ENCODE data around the gene ERVK3-1. TPM values are rescaled to one million over a fixed set of nuclear protein-coding genes. Genes with fewer than 3 reads are reported as not detected.

The ERVK3-1 gene
- polyA plus RNA-seq, 1 donor from 2014 or later = 141 TPM

GRCh38 chr19:58335630-58336029 lies 30.5 kb downstream of the ERVK3-1 start:
- Histone ChIP-seq H3K4me3 (ENCODE audit: low read length) (no peak overlapping the region), H3K36me3 (ENCODE audit: insufficient read depth, low read length) (peaks cover 10% of the 10 kb centered on the region), H4K20me1 (ENCODE audit: insufficient read depth) (no peaks in the 10 kb centered on the region), H3K9me2 (ENCODE audit: insufficient read depth, low read length) (no peaks in the 10 kb centered on the region), H3K9me3 (ENCODE audit: low read length) (no peaks in the 10 kb centered on the region), H3K27ac (ENCODE audit: low read length) (no peak overlapping the region), H3F3A (ENCODE audit: insufficient read depth, low read length, poor library complexity, severe bottlenecking) (no peaks in the 10 kb centered on the region), H3K4me2 (ENCODE audit: low read length) (no peak overlapping the region), H3K79me2 (replicated peaks; ENCODE audit: insufficient read depth, low read length) (no peaks in the 10 kb centered on the region), H3K27me3 (ENCODE audit: insufficient read depth, low read depth, low read length) (no peaks in the 10 kb centered on the region), H2AFZ (ENCODE audit: low read depth, low read length) (no peak overlapping the region), H3K9ac (ENCODE audit: low read length) (no peak overlapping the region)
- TF ChIP-seq POLR2AphosphoS5 (IDR thresholded peaks at IDR 0.05) (no peak), SMC3 (conservative IDR thresholded peaks at IDR 0.05; ENCODE audit: poor library complexity) (no peak), TAF1 (IDR thresholded peaks at IDR 0.05; ENCODE audit: low read depth) (no peak), CTCF (IDR thresholded peaks at IDR 0.05; ENCODE audit: poor library complexity, severe bottlenecking) (no peak), EZH2 (IDR thresholded peaks at IDR 0.05; ENCODE audit: borderline replicate concordance, insufficient read depth, low read length, poor library complexity, severe bottlenecking) (no peak), MXI1 (conservative IDR thresholded peaks at IDR 0.05; ENCODE audit: poor library complexity, severe bottlenecking) (no peak), RAD21 (conservative IDR thresholded peaks at IDR 0.05) (no peak), REST (IDR thresholded peaks at IDR 0.05; ENCODE audit: borderline replicate concordance) (no peak), EP300 (conservative IDR thresholded peaks at IDR 0.05; ENCODE audit: poor library complexity, severe bottlenecking) (no peak)

GRCh38 chr19:58336216-58336615 lies 31.0 kb downstream of the ERVK3-1 start:
- Histone ChIP-seq H3K4me2 (ENCODE audit: low read length) (no peak overlapping the region), H3K9me3 (ENCODE audit: low read length) (no peaks in the 10 kb centered on the region), H3K36me3 (ENCODE audit: insufficient read depth, low read length) (peaks cover 10% of the 10 kb centered on the region), H4K20me1 (ENCODE audit: insufficient read depth) (no peaks in the 10 kb centered on the region), H3K79me2 (replicated peaks; ENCODE audit: insufficient read depth, low read length) (no peaks in the 10 kb centered on the region), H3K9ac (ENCODE audit: low read length) (no peak overlapping the region), H3K27ac (ENCODE audit: low read length) (no peak overlapping the region), H3K4me3 (ENCODE audit: low read length) (no peak overlapping the region), H3K9me2 (ENCODE audit: insufficient read depth, low read length) (no peaks in the 10 kb centered on the region), H2AFZ (ENCODE audit: low read depth, low read length) (no peak overlapping the region), H3K27me3 (ENCODE audit: insufficient read depth, low read depth, low read length) (no peaks in the 10 kb centered on the region), H3F3A (ENCODE audit: insufficient read depth, low read length, poor library complexity, severe bottlenecking) (no peaks in the 10 kb centered on the region)
- TF ChIP-seq CTCF (IDR thresholded peaks at IDR 0.05; ENCODE audit: poor library complexity, severe bottlenecking) = no peak
- TF ChIP-seq EP300 (conservative IDR thresholded peaks at IDR 0.05; ENCODE audit: poor library complexity, severe bottlenecking) = no peak
- no peak for TF ChIP-seq SMC3 (conservative IDR thresholded peaks at IDR 0.05; ENCODE audit: poor library complexity)
- TF ChIP-seq EZH2 (IDR thresholded peaks at IDR 0.05; ENCODE audit: borderline replicate concordance, insufficient read depth, low read length, poor library complexity, severe bottlenecking) = no peak
- TF ChIP-seq MXI1 (conservative IDR thresholded peaks at IDR 0.05; ENCODE audit: poor library complexity, severe bottlenecking) = no peak
- no peak for TF ChIP-seq RAD21 (conservative IDR thresholded peaks at IDR 0.05)
- TF ChIP-seq TAF1 (IDR thresholded peaks at IDR 0.05; ENCODE audit: low read depth) = no peak
- TF ChIP-seq POLR2AphosphoS5 (IDR thresholded peaks at IDR 0.05) = no peak
- no peak for TF ChIP-seq REST (IDR thresholded peaks at IDR 0.05; ENCODE audit: borderline replicate concordance)
